HepG2 (cell line): ENCODE results near the gene ENO3. TPM values are rescaled to one million over a fixed set of nuclear protein-coding genes. Genes with fewer than 3 reads are reported as not detected.
A peak's percentile ranks its signal among the peaks of the same experiment; 100 is the strongest.

ENCODE experiments used
- ATAC-seq: fragments of 200-7000 bp; cut with Tn5 transposase; 3 replicates; pipeline ENCODE4 v1.9.1; 2020; ENCODE audit warnings: mild to moderate bottlenecking, moderate library complexity
- BruUV-seq: library from RNA; stranded (reverse); fragments of 400-500 nt; replicated peaks from 2 replicates; lab custom pipeline; 2021; lab: Mats Ljungman, UMichigan
- CTCF ChIA-PET: fragments of 300-600 bp; formaldehyde crosslinking; extraction: SDS; loops from one replicate; lab custom pipeline; 2021; ENCODE audit warnings: low total read pairs, inconsistent platforms, low intra/inter-chr PET ratio; lab: Yijun Ruan, JAX
- POLR2A ChIA-PET: fragments of 350-600 bp; sonication (Branson Sonifier 250); formaldehyde crosslinking; loops from one replicate; lab custom pipeline; 2020; ENCODE audit warnings: antibody characterized with exemption, inconsistent platforms; lab: Yijun Ruan, JAX
- DNase-seq: peaks from one replicate; pipeline ENCODE4 v3.0.0-alpha.2; 2015; ENCODE audit warnings: low spot score
- FAIRE-seq: peaks from 3 replicates; lab custom pipeline; 2011; peaks lifted over from hg19 to GRCh38; lab: Jason Lieb, UNC
- H2AFZ ChIP-seq: one replicate; pipeline ENCODE4 v1.6.1; 2011; ENCODE audit warnings: low read length, inconsistent platforms
- H3K27ac ChIP-seq: fragments of 300-600 bp; 3 replicates; pipeline ENCODE4 v1.8.0; 2011; ENCODE audit warnings: mixed run types, mild to moderate bottlenecking, mixed read lengths, low read length, inconsistent platforms; ENCODE audit not compliant: insufficient read depth; ENCODE audit errors: extremely low read length
- H3K27me3 ChIP-seq, 2 experiments: fragments of 200-600 bp in 1 of 2; 2 replicates in 1 of 2; 3 replicates in 1 of 2; pipeline versions ENCODE4 v1.6.0 to v1.8.0; 2011; ENCODE audit warnings: low read length in 2 of 2, mild to moderate bottlenecking in 2 of 2, moderate library complexity in 2 of 2, inconsistent platforms in 1 of 2; ENCODE audit not compliant: insufficient read depth in 2 of 2, control insufficient read depth in 1 of 2
- H3K36me3 ChIP-seq, 2 experiments: fragments of 200-600 bp in 1 of 2; replicated peaks in 1 of 2; 2 replicates in 1 of 2; 3 replicates in 1 of 2; pipeline versions ENCODE4 v1.5.1 to v1.8.0; 2011; ENCODE audit warnings: low read length in 2 of 2, inconsistent platforms in 1 of 2; ENCODE audit not compliant: insufficient read depth in 2 of 2, control insufficient read depth in 1 of 2
- H3K4me1 ChIP-seq: 2 replicates; pipeline ENCODE4 v1.5.1; 2012; ENCODE audit warnings: low read length, inconsistent platforms; ENCODE audit not compliant: insufficient read depth
- H3K4me2 ChIP-seq: 2 replicates; pipeline ENCODE4 v1.6.0; 2011; ENCODE audit warnings: low read depth, low read length, inconsistent platforms
- H3K4me3 ChIP-seq, 3 experiments: fragments of 200-600 bp in 1 of 3; sonication (generic), shearing (Covaris generic) in 1 of 3; replicated peaks in 1 of 3; 2 replicates each; pipeline ENCODE4 v1.5.1; 2011 to 2016; ENCODE audit warnings: low read length in 3 of 3, inconsistent platforms in 2 of 3, low read depth in 2 of 3, mild to moderate bottlenecking in 2 of 3, control low read depth in 1 of 3, mixed read lengths in 1 of 3; ENCODE audit not compliant: insufficient read depth in 1 of 3
- H3K79me2 ChIP-seq: one replicate; pipeline ENCODE4 v1.6.1; 2011; ENCODE audit warnings: low read length, inconsistent platforms; ENCODE audit not compliant: insufficient read depth
- H3K9ac ChIP-seq: 2 replicates; pipeline ENCODE4 v1.6.0; 2011; ENCODE audit warnings: mild to moderate bottlenecking, low read depth, low read length, inconsistent platforms; ENCODE audit not compliant: insufficient read depth
- H3K9me3 ChIP-seq: 2 replicates; pipeline ENCODE4 v1.5.1; 2012; ENCODE audit warnings: mild to moderate bottlenecking, low read length
- H4K20me1 ChIP-seq: 2 replicates; pipeline ENCODE4 v1.6.0; 2011; ENCODE audit warnings: inconsistent platforms, mild to moderate bottlenecking, low read length, moderate library complexity; ENCODE audit not compliant: insufficient read depth
- ADNP ChIP-seq: sonication (generic); formaldehyde crosslinking; IDR thresholded peaks from 2 replicates; pipeline ENCODE4 v1.4.0; 2020; ENCODE audit warnings: missing genetic modification reagents
- ATF4 ChIP-seq, 2 experiments: fragments of 450-650 bp in 1 of 2; sonication (generic) in 1 of 2; formaldehyde crosslinking; IDR thresholded peaks; 2 replicates each; pipeline versions ENCODE4 v1.5.0 to v1.8.0; 2020 to 2022; ENCODE audit warnings: mild to moderate bottlenecking in 1 of 2, missing genetic modification reagents in 1 of 2
- DZIP1 ChIP-seq: sonication (generic); formaldehyde crosslinking; IDR thresholded peaks from 2 replicates; pipeline ENCODE4 v1.5.0; 2020; ENCODE audit warnings: mild to moderate bottlenecking, missing genetic modification reagents
- ELF1 ChIP-seq: sonication (generic); formaldehyde crosslinking; IDR thresholded peaks from 2 replicates; pipeline ENCODE4 v1.4.0; 2020; ENCODE audit warnings: missing genetic modification reagents
- HMG20A ChIP-seq: IDR thresholded peaks from 2 replicates; pipeline ENCODE4 v1.6.1; 2016; ENCODE audit warnings: borderline replicate concordance
- LCORL ChIP-seq, 2 experiments: fragments of 450-650 bp in 1 of 2; sonication (generic) in 1 of 2; formaldehyde crosslinking in 1 of 2; IDR thresholded peaks; 2 replicates each; pipeline versions ENCODE4 v1.5.0 to v1.6.1; 2017 to 2020; ENCODE audit warnings: antibody characterized with exemption in 1 of 2, missing genetic modification reagents in 1 of 2
- MEIS1 ChIP-seq: sonication (generic); formaldehyde crosslinking; IDR thresholded peaks from 2 replicates; pipeline ENCODE4 v1.9.0; 2021; ENCODE audit warnings: mild to moderate bottlenecking, missing genetic modification reagents, moderate library complexity, borderline replicate concordance
- MTA1 ChIP-seq: sonication (generic); formaldehyde crosslinking; IDR thresholded peaks from 2 replicates; pipeline ENCODE4 v1.4.0; 2020; ENCODE audit warnings: missing genetic modification reagents, mild to moderate bottlenecking, borderline replicate concordance
- SPEN ChIP-seq: sonication (generic); formaldehyde crosslinking; IDR thresholded peaks from 2 replicates; pipeline ENCODE4 v1.5.1; 2020; ENCODE audit warnings: low read depth, mild to moderate bottlenecking, missing genetic modification reagents
- STAG1 ChIP-seq: sonication (generic); formaldehyde crosslinking; IDR thresholded peaks from 2 replicates; pipeline ENCODE4 v1.4.0; 2020; ENCODE audit warnings: missing genetic modification reagents
- WGBS: methylation state at CpG from one replicate; pipeline ENCODE4 v1.1.6; 2017; ENCODE audit warnings: low lambda C conversion rate; 5-methylcytosine and 5-hydroxymethylcytosine counted together
- in situ Hi-C: cut with HindIII; loops from 2 replicates; pipeline ENCODE4 v1.10.0; 2017; ENCODE audit warnings: low pct_unique_long_range_greater_than_20kb; ENCODE audit not compliant: extremely low pct_ligation_motif_present
- intact Hi-C: fragments of 100-400 bp; cut with micrococcal nuclease; formaldehyde crosslinking; loops from one replicate; pipeline ENCODE4 v1.10.0; 2022; ENCODE audit not compliant: unreplicated experiment
- polyA plus RNA-seq, 8 experiments: library from polyadenylated mRNA; depleted of rRNA in 3 of 8; stranded (reverse) in 7 of 8; unstranded in 1 of 8; fragments of >200 nt; fragmentation: Illumina TruSeq in 4 of 8; extraction: Trizol in 4 of 8; gene quantifications; 2 replicates each; pipeline versions ENCODE4 v1.2.1 to v1.2.3, GENCODE V29; 2011 to 2016; ENCODE audit warnings: low read depth in 4 of 8, missing spikeins in 1 of 8, mixed read lengths in 1 of 8; ENCODE audit not compliant: insufficient read depth in 1 of 8
- total RNA-seq, 5 experiments: library from RNA; depleted of rRNA; stranded (reverse); fragments of >200 nt; fragmentation: Illumina TruSeq; extraction: Trizol; gene quantifications; 2 replicates each; pipeline ENCODE4 v1.2.3, GENCODE V29; 2016; ENCODE audit warnings: low read depth in 1 of 5
- TF ChIP-seq, protein P1 (sequence below): sonication (generic); formaldehyde crosslinking; IDR thresholded peaks from 2 replicates; pipeline ENCODE4 v1.4.0; 2020; ENCODE audit warnings: mild to moderate bottlenecking, missing genetic modification reagents

ENO3 gene
- total and polyA plus RNA-seq, 2 of the 13 experiments (the other 11 are each of a cell fraction or from before 2014, with no cell fraction given): 59.8 to 69.8 TPM

DNA sequence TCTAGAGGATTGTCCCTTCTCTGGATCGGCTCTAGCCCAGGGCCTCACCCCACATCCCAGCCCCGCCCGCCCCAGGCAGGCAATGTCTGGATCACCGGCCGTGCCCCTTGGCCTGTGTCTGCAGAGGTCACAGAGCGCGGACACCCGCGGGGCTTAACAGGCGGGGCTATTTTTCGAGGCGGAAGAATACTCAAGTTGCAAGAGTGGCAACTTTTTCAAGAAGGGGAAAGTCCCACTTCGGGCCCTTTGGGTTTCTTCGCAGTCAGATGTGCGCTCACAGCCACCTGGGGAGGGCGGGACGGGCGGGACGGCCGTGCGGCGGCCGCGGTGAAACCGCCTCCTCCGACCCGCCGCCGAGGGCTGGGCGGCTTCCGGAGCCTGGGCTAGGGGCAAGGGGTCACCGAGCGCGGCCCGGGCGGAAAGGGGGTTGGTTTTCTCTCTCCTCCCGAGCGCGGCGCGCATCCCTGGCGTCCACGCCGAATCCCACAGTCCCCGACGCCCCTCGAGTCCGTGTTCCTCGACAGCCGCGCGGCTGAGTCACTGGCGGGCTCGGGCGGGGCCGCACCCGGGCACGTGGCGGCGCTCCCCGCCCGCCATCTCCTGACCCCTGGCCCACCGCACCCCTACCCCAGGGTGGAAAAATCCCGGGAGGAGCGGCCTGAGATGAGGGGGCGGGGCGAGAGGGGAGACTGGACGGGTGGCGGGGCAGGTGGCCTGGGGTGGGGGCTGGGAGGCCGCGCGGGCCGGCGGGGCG lies 1.4 kb upstream of the ENO3 start (continued):
- peak in 1 of 2 experiments; percentile 59; a peak in 1 of 4 replicates for TF ChIP-seq ATF4 (CRISPR knock-in tag; IDR thresholded peaks at IDR 0.05)

- ChIA-PET POLR2A (interaction anchor here (0.8 to 10.0 kb wide), 7 partner anchors 10 to 49 kb away, joined by 3 to 273 read pairs (median 5); partner anchors contain the start of genes RNF167, SLC25A11 and SPAG7), CTCF (no interaction called here)
- peak; percentile 52 for ATAC-seq
- in situ Hi-C loops (no loop called here), intact Hi-C loops (loop anchor here (1.0 to 5.0 kb wide), 2 partner anchors 17 to 43 kb away; partner anchors contain the start of gene SPAG7)
- H3K9me3 ChIP-seq: no peaks in the 10 kb centered on the region
- peak overlapping the region; percentile 52 to 88 (median 86) for H3K4me3 ChIP-seq
- peak overlapping the region; percentile 93 for H3K4me2 ChIP-seq
- BruUV-seq: TSS peak; percentile 64
- peak overlapping the region; percentile 99 for H3K27ac ChIP-seq
- H3K4me1 ChIP-seq: peaks cover 52% of the 10 kb centered on the region
- no peaks in the 10 kb centered on the region; a peak in 1 of 5 replicates for H3K27me3 ChIP-seq
- H4K20me1 ChIP-seq: peaks cover 24% of the 10 kb centered on the region
- peak overlapping the region; percentile 84 for H3K9ac ChIP-seq
- H3K36me3 ChIP-seq: peaks cover 8 to 19% of the 10 kb centered on the region in 2 experiments
- H2AFZ ChIP-seq: no peak overlapping the region
- H3K79me2 ChIP-seq: peaks cover 41% of the 10 kb centered on the region
- DNase-seq: peak; percentile 56
- FAIRE-seq: no peak
- WGBS: 0% methylated on average over 4 of the region's 52 CpGs
- TF ChIP-seq ADNP (CRISPR knock-in tag): no peak
- TF ChIP-seq DZIP1 (CRISPR knock-in tag): 0 out of 2 replicates have a peak, but pooled peaks have one; percentile 22
- TF ChIP-seq MTA1 (CRISPR knock-in tag): peak; percentile 69; the same call in 1 of the 2 replicates
- TF ChIP-seq ELF1 (CRISPR knock-in tag): no peak; the same call in 1 of the 2 replicates
- no peak for TF ChIP-seq LCORL (IDR thresholded peaks at IDR 0.05)
- peak; percentile 58; the same call in 1 of the 2 replicates for TF ChIP-seq LCORL (CRISPR knock-in tag; IDR thresholded peaks at IDR 0.05)
- 0 out of 2 replicates have a peak, but pooled peaks have one; percentile 1 for TF ChIP-seq MEIS1
- TF ChIP-seq, protein P1, sequence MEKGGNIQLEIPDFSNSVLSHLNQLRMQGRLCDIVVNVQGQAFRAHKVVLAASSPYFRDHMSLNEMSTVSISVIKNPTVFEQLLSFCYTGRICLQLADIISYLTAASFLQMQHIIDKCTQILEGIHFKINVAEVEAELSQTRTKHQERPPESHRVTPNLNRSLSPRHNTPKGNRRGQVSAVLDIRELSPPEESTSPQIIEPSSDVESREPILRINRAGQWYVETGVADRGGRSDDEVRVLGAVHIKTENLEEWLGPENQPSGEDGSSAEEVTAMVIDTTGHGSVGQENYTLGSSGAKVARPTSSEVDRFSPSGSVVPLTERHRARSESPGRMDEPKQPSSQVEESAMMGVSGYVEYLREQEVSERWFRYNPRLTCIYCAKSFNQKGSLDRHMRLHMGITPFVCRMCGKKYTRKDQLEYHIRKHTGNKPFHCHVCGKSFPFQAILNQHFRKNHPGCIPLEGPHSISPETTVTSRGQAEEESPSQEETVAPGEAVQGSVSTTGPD (CRISPR knock-in tag): peak; percentile 55; the same call in 1 of the 2 replicates
- no peak for TF ChIP-seq HMG20A
- TF ChIP-seq SPEN (CRISPR knock-in tag): peak; percentile 12; the same call in 1 of the 2 replicates
- TF ChIP-seq STAG1 (CRISPR knock-in tag): no peak
Measured at GRCh38 chr17:4950075-4950745, 709 bp upstream of the ENO3 start.
